HepG2 (cell line): ENCODE results near the gene ENDOG. TPM values are rescaled to one million over a fixed set of nuclear protein-coding genes. Genes with fewer than 3 reads are reported as not detected.

Experiments
- ARID2 ChIP-seq: sonication (generic); formaldehyde crosslinking; IDR thresholded peaks from 2 replicates; pipeline ENCODE4 v1.8.1; 2022; ENCODE audit warnings: mild to moderate bottlenecking, missing genetic modification reagents, borderline replicate concordance
- ARID3A ChIP-seq: IDR thresholded peaks from 2 replicates; pipeline ENCODE4 v1.6.1; 2012; ENCODE audit warnings: low read depth, low read length, improper control_type of control experiment
- FOSL1 ChIP-seq: sonication (generic); formaldehyde crosslinking; IDR thresholded peaks from 2 replicates; pipeline ENCODE4 v1.9.0; 2021; ENCODE audit warnings: missing genetic modification reagents, borderline replicate concordance
- GABPB1 ChIP-seq: IDR thresholded peaks from 2 replicates; pipeline ENCODE4 v1.6.1; 2016; ENCODE audit warnings: mild to moderate bottlenecking, missing genetic modification reagents, moderate library complexity, missing compliant biosample characterization
- GFI1 ChIP-seq: sonication (generic); formaldehyde crosslinking; IDR thresholded peaks from 2 replicates; pipeline ENCODE4 v1.5.0; 2020; ENCODE audit warnings: missing genetic modification reagents, mild to moderate bottlenecking, borderline replicate concordance
- GLI4 ChIP-seq: sonication (generic); formaldehyde crosslinking; IDR thresholded peaks from 2 replicates; pipeline ENCODE4 v1.5.1; 2020; ENCODE audit warnings: missing genetic modification reagents, mild to moderate bottlenecking, moderate library complexity, borderline replicate concordance
- HBP1 ChIP-seq: IDR thresholded peaks from 2 replicates; pipeline ENCODE4 v1.6.1; 2016; ENCODE audit warnings: low read depth, control low read depth
- HINFP ChIP-seq: sonication (generic); formaldehyde crosslinking; IDR thresholded peaks from 2 replicates; pipeline ENCODE4 v1.4.0; 2020; ENCODE audit warnings: low read depth, mild to moderate bottlenecking, missing genetic modification reagents
- HNRNPH1 ChIP-seq: fragments of 200-400 bp; formaldehyde crosslinking; optimal IDR thresholded peaks from 2 replicates; pipeline ENCODE3; 2017; ENCODE audit warnings: mild to moderate bottlenecking, low read depth, low read length
- KDM1A ChIP-seq: IDR thresholded peaks from 2 replicates; pipeline ENCODE4 v1.6.1; 2016; ENCODE audit warnings: missing compliant biosample characterization
- PAX8 ChIP-seq: sonication (generic); formaldehyde crosslinking; IDR thresholded peaks from 2 replicates; pipeline ENCODE4 v1.8.0; 2022; ENCODE audit warnings: mild to moderate bottlenecking, missing genetic modification reagents, borderline replicate concordance
- POGZ ChIP-seq: sonication (generic); formaldehyde crosslinking; IDR thresholded peaks from 2 replicates; pipeline ENCODE4 v1.4.0; 2020; ENCODE audit warnings: mild to moderate bottlenecking, missing genetic modification reagents
- SRSF9 ChIP-seq: fragments of 200-400 bp; formaldehyde crosslinking; IDR thresholded peaks from 2 replicates; pipeline ENCODE4 v1.6.1; 2018; ENCODE audit warnings: borderline replicate concordance, mild to moderate bottlenecking, low read depth, low read length; ENCODE audit not compliant: insufficient read depth, poor library complexity, severe bottlenecking
- ZBTB38 ChIP-seq: sonication (generic); formaldehyde crosslinking; IDR thresholded peaks from 2 replicates; pipeline ENCODE4 v1.5.1; 2020; ENCODE audit warnings: mild to moderate bottlenecking, missing genetic modification reagents
- ZFP1 ChIP-seq: IDR thresholded peaks from 2 replicates; pipeline ENCODE4 v1.6.1; 2016
- ZFP82 ChIP-seq: sonication (generic); formaldehyde crosslinking; IDR thresholded peaks from 2 replicates; pipeline ENCODE4 v1.5.1; 2020; ENCODE audit warnings: mild to moderate bottlenecking, missing genetic modification reagents, borderline replicate concordance
- ZKSCAN1 ChIP-seq: fragments of 150-350 bp; IDR thresholded peaks from 2 replicates; pipeline ENCODE4 v1.6.1; 2014; ENCODE audit warnings: low read length
- ZNF253 ChIP-seq: sonication (generic); formaldehyde crosslinking; IDR thresholded peaks from 2 replicates; pipeline ENCODE4 v1.8.0; 2022; ENCODE audit warnings: mild to moderate bottlenecking, missing genetic modification reagents, borderline replicate concordance
- ZNF264 ChIP-seq: sonication (generic); formaldehyde crosslinking; IDR thresholded peaks from 2 replicates; pipeline ENCODE4 v1.4.0; 2020; ENCODE audit warnings: missing genetic modification reagents
- ZNF275 ChIP-seq: sonication (generic); formaldehyde crosslinking; IDR thresholded peaks from 2 replicates; pipeline ENCODE4 v1.8.0; 2022; ENCODE audit warnings: missing genetic modification reagents, mild to moderate bottlenecking, inconsistent platforms, borderline replicate concordance
- ZNF570 ChIP-seq: sonication (generic); formaldehyde crosslinking; IDR thresholded peaks from 2 replicates; pipeline ENCODE4 v1.4.0; 2020; ENCODE audit warnings: mild to moderate bottlenecking, missing genetic modification reagents, borderline replicate concordance
- ZNF644 ChIP-seq: IDR thresholded peaks from 2 replicates; pipeline ENCODE4 v1.6.1; 2016; ENCODE audit warnings: low read depth
- ZNF709 ChIP-seq: sonication (generic); formaldehyde crosslinking; IDR thresholded peaks from 2 replicates; pipeline ENCODE4 v1.5.0; 2020; ENCODE audit warnings: mild to moderate bottlenecking, missing genetic modification reagents
- ZNF766 ChIP-seq: sonication (generic); formaldehyde crosslinking; IDR thresholded peaks from 2 replicates; pipeline ENCODE4 v1.5.0; 2020; ENCODE audit warnings: missing genetic modification reagents, borderline replicate concordance
- ZNF816 ChIP-seq: sonication (generic); formaldehyde crosslinking; IDR thresholded peaks from 2 replicates; pipeline ENCODE4 v1.8.0; 2022; ENCODE audit warnings: missing genetic modification reagents, mild to moderate bottlenecking, borderline replicate concordance
- ZNF841 ChIP-seq: sonication (generic); formaldehyde crosslinking; IDR thresholded peaks from 2 replicates; pipeline ENCODE4 v1.8.1; 2023; ENCODE audit warnings: missing genetic modification reagents, borderline replicate concordance
- ZSCAN9 ChIP-seq: IDR thresholded peaks from 2 replicates; pipeline ENCODE4 v1.6.1; 2016; ENCODE audit warnings: borderline replicate concordance
- polyA plus RNA-seq, 8 experiments: library from polyadenylated mRNA; depleted of rRNA in 3 of 8; stranded (reverse) in 7 of 8; unstranded in 1 of 8; fragments of >200 nt; fragmentation: Illumina TruSeq in 4 of 8; extraction: Trizol in 4 of 8; gene quantifications; 2 replicates each; pipeline versions ENCODE4 v1.2.1 to v1.2.3, GENCODE V29; 2011 to 2016; ENCODE audit warnings: low read depth in 4 of 8, missing spikeins in 1 of 8, mixed read lengths in 1 of 8; ENCODE audit not compliant: insufficient read depth in 1 of 8
- total RNA-seq, 5 experiments: library from RNA; depleted of rRNA; stranded (reverse); fragments of >200 nt; fragmentation: Illumina TruSeq; extraction: Trizol; gene quantifications; 2 replicates each; pipeline ENCODE4 v1.2.3, GENCODE V29; 2016; ENCODE audit warnings: low read depth in 1 of 5

ENDOG gene
- total and polyA plus RNA-seq, 2 of the 13 experiments (the other 11 are each of a cell fraction or from before 2014, with no cell fraction given) = 26.3 to 28.8 TPM

GRCh38 chr9:128838338-128838737, 20.0 kb downstream of the ENDOG start (continued):
- TF ChIP-seq ZFP1 (CRISPR knock-in tag) (peak; percentile 31; the same call in 1 of the 2 replicates), POGZ (CRISPR knock-in tag) (no peak), ARID3A (peak; percentile 65), GLI4 (no peak), ZNF816 (CRISPR knock-in tag) (no peak), ZNF644 (CRISPR knock-in tag) (no peak; the same call in 1 of the 2 replicates), ZFP82 (CRISPR knock-in tag) (no peak), ZNF709 (CRISPR knock-in tag) (peak; percentile 63; the same call in 1 of the 2 replicates), HINFP (CRISPR knock-in tag) (peak; percentile 63; the same call in 1 of the 2 replicates), ZNF570 (CRISPR knock-in tag) (no peak), HBP1 (no peak), FOSL1 (CRISPR knock-in tag) (no peak), KDM1A (CRISPR knock-in tag) (0 out of 2 replicates have a peak, but pooled peaks have one; percentile 54), ZNF841 (CRISPR knock-in tag) (no peak), ZSCAN9 (CRISPR knock-in tag) (no peak), ZNF275 (CRISPR knock-in tag) (no peak), ZNF766 (CRISPR knock-in tag) (no peak), ZBTB38 (CRISPR knock-in tag) (peak; percentile 66), GFI1 (CRISPR knock-in tag) (0 out of 2 replicates have a peak, but pooled peaks have one; percentile 53), SRSF9 (no peak), ZNF264 (CRISPR knock-in tag) (no peak), GABPB1 (CRISPR knock-in tag) (no peak), HNRNPH1 (no peak), PAX8 (no peak), ARID2 (CRISPR knock-in tag) (no peak), ZKSCAN1 (no peak), ZNF253 (CRISPR knock-in tag) (no peak)
